HG03196 (cell line): ENCODE data around the gene TROAP.
"Not testable (repeated sequence)": the region's sequence is repeated elsewhere in the genome, so short reads cannot be mapped to it uniquely, and the experiment has no call there.

Source experiments
- ATAC-seq: cut with Tn5 transposase; IDR thresholded peaks from one replicate; pipeline ENCODE4 v1.9.1; 2021; ENCODE audit not compliant: unreplicated experiment

Gene TROAP

GRCh38 chr12:49366096-49366651 lies 43.1 kb downstream of the TROAP start:
- peak; percentile 13 for ATAC-seq

GRCh38 chr12:49366652-49367380 lies 43.8 kb downstream of the TROAP start:
- peak; percentile 61 for ATAC-seq

- peak; percentile 7 for ATAC-seq
Observed at GRCh38 chr12:49367381-49368239, 44.6 kb downstream of the TROAP start, which contains the start of gene SPATS2. TSS of gene SPATS2 (plus strand) at chr12:49367462. CDS start at chr12:49461013, 93,551 bp downstream.

GRCh38 chr12:49368240-49368600 lies 45.2 kb downstream of the TROAP start:
- no peak for ATAC-seq

- ATAC-seq: peak; percentile 42
Observed at GRCh38 chr12:49369411-49370145, 46.5 kb downstream of the TROAP start.

- ATAC-seq: no peak
Observed at GRCh38 chr12:49370539-49370938, 47.5 kb downstream of the TROAP start.

- peak; percentile 44 for ATAC-seq
Observed at GRCh38 chr12:49375406-49375805, 52.4 kb downstream of the TROAP start.

GRCh38 chr12:49377386-49377785 lies 54.3 kb downstream of the TROAP start:
- no peak for ATAC-seq

GRCh38 chr12:49380184-49380583 lies 57.1 kb downstream of the TROAP start:
- not testable (repeated sequence) for ATAC-seq
